Activated T-helper 1 cell treated with anti-CD3 and anti-CD28 coated beads, Interleukin-2, amount 50 U/mL, for 16 hours (primary cell): ENCODE measurements around the gene TECPR1.

Source experiments
- DNase-seq, 2 donors: peaks; one replicate each; pipeline ENCODE4 v3.0.0-alpha.2; 2020; ENCODE audit warnings: low read depth in 1 of 2, low spot score in 1 of 2

Gene TECPR1

GRCh38 chr7:98248156-98248555 lies 3.9 kb downstream of the TECPR1 start:
- no peak for DNase-seq

- no peak for DNase-seq
These were observed 7.2 kb downstream of the TECPR1 start for GRCh38 chr7:98244871-98245270.

- no peak for DNase-seq
These were observed 9.1 kb downstream of the TECPR1 start for GRCh38 chr7:98242934-98243333.

GRCh38 chr7:98242342-98242741 lies 9.7 kb downstream of the TECPR1 start:
- DNase-seq: no peak

- no peak for DNase-seq
These were observed 10.3 kb downstream of the TECPR1 start for GRCh38 chr7:98241674-98242241.

- DNase-seq: no peak
These were observed 10.9 kb downstream of the TECPR1 start for GRCh38 chr7:98240961-98241673.

- no peak for DNase-seq
These were observed 13.1 kb downstream of the TECPR1 start for GRCh38 chr7:98238976-98239375.

GRCh38 chr7:98238076-98238475 lies 14.0 kb downstream of the TECPR1 start:
- no peak for DNase-seq

GRCh38 chr7:98236355-98237185 lies 15.5 kb downstream of the TECPR1 start:
- no peak for DNase-seq

- no peak for DNase-seq
These were observed 16.1 kb downstream of the TECPR1 start for GRCh38 chr7:98235901-98236300.

- no peak for DNase-seq
These were observed 17.4 kb downstream of the TECPR1 start for GRCh38 chr7:98234429-98235147.

- no peak for DNase-seq
These were observed 18.6 kb downstream of the TECPR1 start for GRCh38 chr7:98233219-98234070.

- no peak for DNase-seq
These were observed 19.2 kb downstream of the TECPR1 start for GRCh38 chr7:98232799-98233198.

GRCh38 chr7:98232263-98232585 lies 19.8 kb downstream of the TECPR1 start:
- no peak for DNase-seq

- no peak for DNase-seq
These were observed 20.4 kb downstream of the TECPR1 start for GRCh38 chr7:98231493-98232262.

GRCh38 chr7:98230746-98231471 lies 21.1 kb downstream of the TECPR1 start:
- DNase-seq: no peak

GRCh38 chr7:98229991-98230745 lies 21.9 kb downstream of the TECPR1 start:
- no peak for DNase-seq

- no peak for DNase-seq
These were observed 22.6 kb downstream of the TECPR1 start for GRCh38 chr7:98229441-98229840.

- DNase-seq: no peak
These were observed 23.2 kb downstream of the TECPR1 start for GRCh38 chr7:98228801-98229200.
